Measurements from ENCODE around the gene CD200. TPM values are rescaled to one million over a fixed set of nuclear protein-coding genes. Genes with fewer than 3 reads are reported as not detected.

CD200 gene, protein sequence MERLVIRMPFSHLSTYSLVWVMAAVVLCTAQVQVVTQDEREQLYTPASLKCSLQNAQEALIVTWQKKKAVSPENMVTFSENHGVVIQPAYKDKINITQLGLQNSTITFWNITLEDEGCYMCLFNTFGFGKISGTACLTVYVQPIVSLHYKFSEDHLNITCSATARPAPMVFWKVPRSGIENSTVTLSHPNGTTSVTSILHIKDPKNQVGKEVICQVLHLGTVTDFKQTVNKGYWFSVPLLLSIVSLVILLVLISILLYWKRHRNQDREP
- 12.3 and 12.8 TPM in 2 replicates for total RNA-seq

DNA sequence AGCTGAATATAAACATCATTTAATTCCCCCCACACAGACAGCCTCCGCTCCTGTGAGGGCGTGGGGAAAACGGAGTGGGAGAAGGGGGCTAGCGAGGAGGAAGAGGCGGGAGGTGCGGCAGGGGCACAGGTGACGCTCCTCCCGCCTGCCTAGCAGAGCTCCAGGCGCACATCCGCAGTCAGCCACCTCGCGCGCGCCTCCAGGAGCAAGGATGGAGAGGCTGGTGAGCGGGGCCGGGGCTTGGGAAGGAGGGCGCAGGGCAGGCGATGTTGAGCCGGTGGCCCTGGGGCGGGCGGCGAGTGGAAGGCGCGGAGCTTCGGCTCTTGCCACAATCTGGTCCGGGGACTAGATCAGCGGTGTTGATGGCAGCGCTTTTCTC is at the start of gene CD200:
TSS of gene CD200 (plus strand) at position 155 of the 379 bp plus-strand sequence. CDS start at position 212, 57 bp downstream.

DNA sequence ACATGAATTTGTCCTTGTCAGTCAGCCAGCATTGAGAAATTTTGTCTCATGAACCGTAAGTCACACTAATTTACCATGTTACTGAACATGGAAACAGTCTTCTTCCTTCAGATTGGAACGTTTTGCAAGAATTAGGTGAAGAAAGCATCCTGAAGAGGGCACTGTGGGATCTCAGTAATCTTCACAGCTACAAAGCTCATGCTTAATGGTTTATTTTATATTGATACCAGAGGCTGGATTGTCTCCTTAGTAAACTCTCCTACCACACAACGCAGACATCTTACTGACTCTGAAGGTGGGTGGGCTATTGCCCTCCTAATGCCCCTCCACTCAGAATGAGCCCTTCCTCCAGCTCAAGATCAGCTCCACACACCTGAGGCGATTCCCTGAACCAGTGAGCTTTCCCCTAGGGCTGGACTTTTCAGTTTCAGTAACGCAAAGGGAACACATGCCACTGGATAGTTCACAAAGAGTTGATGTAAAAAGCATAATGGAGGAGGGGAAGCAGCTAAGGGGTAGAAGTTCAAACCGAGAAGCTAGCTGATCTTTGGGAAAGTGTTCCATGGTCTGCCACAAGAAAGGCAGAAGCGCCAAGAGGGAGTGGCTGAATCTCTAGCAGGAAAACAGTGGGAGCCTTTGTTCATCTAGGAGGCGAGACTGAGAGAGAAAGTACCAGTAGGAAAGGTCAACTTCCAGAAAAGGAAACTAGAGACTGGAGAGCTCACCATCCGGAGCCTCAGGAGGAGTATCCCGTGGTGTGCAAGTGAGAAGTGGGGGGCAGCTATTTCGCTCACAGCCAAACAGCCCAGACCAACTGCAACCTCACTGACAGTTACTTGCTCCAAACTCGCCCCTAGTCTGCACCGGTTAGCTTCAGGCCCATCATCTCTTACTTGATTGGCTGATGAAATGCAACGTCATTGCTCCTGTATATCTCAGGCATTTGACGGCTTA is 39.3 kb upstream of the CD200 start, which contains the start of gene SLC9C1:
TSS of gene SLC9C1 (minus strand) at position 849 of the 954 bp plus-strand sequence. CDS start 7,425 bp downstream, outside the sequence.

Other genes starting within 250 kb of the CD200 start
- 2.5 and 13.6 TPM in 2 replicates for gene C3orf52, start 246.8 kb upstream of the CD200 start, total RNA-seq
- gene GCSAM, start 199.9 kb upstream of the CD200 start, total RNA-seq: not detected in 2 replicates
- gene SLC9C1, start 38.9 kb upstream of the CD200 start, total RNA-seq: 0.20 and 0.43 TPM in 2 replicates
- 0.07 and 0.30 TPM in 2 replicates for gene BTLA, start 166.3 kb downstream of the CD200 start, total RNA-seq
- 53.3 and 54.7 TPM in 2 replicates for gene ATG3, start 228.8 kb downstream of the CD200 start, total RNA-seq
- 58.2 and 66.3 TPM in 2 replicates for gene SLC35A5, start 228.9 kb downstream of the CD200 start, total RNA-seq